ENCODE measurements around the gene G0S2. TPM values are rescaled to one million over a fixed set of nuclear protein-coding genes. Genes with fewer than 3 reads are reported as not detected.

Gene G0S2
- total and polyA plus RNA-seq, 9 of the 15 experiments (the other 6 are each of a cell fraction or from before 2014, with no cell fraction given), result 0.18 to 65.6 (median 11.4) TPM

- TF ChIP-seq CREM (IDR thresholded peaks at IDR 0.05; ENCODE audit: low read depth), result peak; percentile 54; the same call in 1 of the 2 replicates
- TF ChIP-seq SMARCC2 (IDR thresholded peaks at IDR 0.05; ENCODE audit: low read depth), result peak; percentile 88; the same call in 1 of the 2 replicates
- peak; percentile 44; the same call in 1 of the 2 replicates for TF ChIP-seq EP300 (IDR thresholded peaks at IDR 0.05; ENCODE audit: low read length)
- TF ChIP-seq NR4A1 (CRISPR knock-in tag; IDR thresholded peaks at IDR 0.05), result no peak
- TF ChIP-seq NR4A1 (tag; IDR thresholded peaks at IDR 0.05), result 0 out of 2 replicates have a peak, but pooled peaks have one; percentile 55
- TF ChIP-seq MYNN (IDR thresholded peaks at IDR 0.05), result peak; percentile 81; the same call in 1 of the 2 replicates
- no peak for TF ChIP-seq MYNN (CRISPR knock-in tag; IDR thresholded peaks at IDR 0.05)
- TF ChIP-seq KDM1A (IDR thresholded peaks at IDR 0.05), result peak; percentile 41 to 51; a peak in 2 of 4 replicates
- TF ChIP-seq CCAR2 (IDR thresholded peaks at IDR 0.05; ENCODE audit: low read depth, low read length), result no peak
- TF ChIP-seq PYGO2 (tag; IDR thresholded peaks at IDR 0.05), result no peak
- TF ChIP-seq ZNF23 (CRISPR knock-in tag; IDR thresholded peaks at IDR 0.05), result no peak
- TF ChIP-seq ETV6 (IDR thresholded peaks at IDR 0.05; ENCODE audit: borderline replicate concordance in 1 of 2, low read depth in 2 of 2, low read length in 1 of 2), result 0 out of 4 replicates have a peak, but pooled peaks of 1 of the 2 experiments have one; percentile 16
- TF ChIP-seq ETV6 (CRISPR knock-in tag; IDR thresholded peaks at IDR 0.05; ENCODE audit: borderline replicate concordance), result no peak
- no peak for TF ChIP-seq TFE3 (CRISPR knock-in tag; IDR thresholded peaks at IDR 0.05)
- TF ChIP-seq ZKSCAN8 (CRISPR knock-in tag; IDR thresholded peaks at IDR 0.05), result peak; percentile 48; the same call in 1 of the 2 replicates
- TF ChIP-seq HDAC2 (IDR thresholded peaks at IDR 0.05), result 0 out of 2 replicates have a peak, but pooled peaks have one; percentile 61
- TF ChIP-seq ZNF511 (CRISPR knock-in tag; IDR thresholded peaks at IDR 0.05), result no peak
- 0 out of 2 replicates have a peak, but pooled peaks have one; percentile 40 for TF ChIP-seq MEF2D (tag; conservative IDR thresholded peaks at IDR 0.05; ENCODE audit: low read depth)
- 0 out of 2 replicates have a peak, but pooled peaks have one; percentile 40 for TF ChIP-seq ZNF311 (CRISPR knock-in tag; IDR thresholded peaks at IDR 0.05)
- peak; percentile 96 for TF ChIP-seq ZNF583 (CRISPR knock-in tag; IDR thresholded peaks at IDR 0.05)
- 0 out of 2 replicates have a peak, but pooled peaks have one; percentile 16 for TF ChIP-seq TOE1 (IDR thresholded peaks at IDR 0.05; ENCODE audit: borderline replicate concordance)
- TF ChIP-seq TOE1 (CRISPR knock-in tag; IDR thresholded peaks at IDR 0.05; ENCODE audit: borderline replicate concordance, low read depth), result no peak
- TF ChIP-seq ZNF384 (IDR thresholded peaks at IDR 0.05; ENCODE audit: low read depth, low read length), result no peak
- peak; percentile 34; the same call in 1 of the 2 replicates for TF ChIP-seq ATF7 (IDR thresholded peaks at IDR 0.05)
- TF ChIP-seq ZBTB34 (CRISPR knock-in tag; IDR thresholded peaks at IDR 0.05), result no peak
- no peak for TF ChIP-seq PURB (CRISPR knock-in tag; IDR thresholded peaks at IDR 0.05; ENCODE audit: low read depth)
Observed at GRCh38 chr1:209648931-209649776, 26.1 kb upstream of the G0S2 start (continued).

All from K562 (cell line).